GM12878 (cell line): ENCODE data around the gene PLEKHM3. TPM values are rescaled to one million over a fixed set of nuclear protein-coding genes. Genes with fewer than 3 reads are reported as not detected.

Source experiments
- ATAC-seq: fragments of 200-7000 bp; cut with Tn5 transposase; 3 replicates; pipeline ENCODE4 v1.9.1; 2020; ENCODE audit warnings: mild to moderate bottlenecking, moderate library complexity
- BruUV-seq: library from RNA; stranded (reverse); fragments of 400-500 nt; replicated peaks from 2 replicates; lab custom pipeline; 2021; lab: Mats Ljungman, UMichigan
- CTCF ChIA-PET: fragments of 300-600 bp; sonication (Branson Sonifier 250); formaldehyde crosslinking; extraction: SDS; loops from one replicate; lab custom pipeline; 2021; ENCODE audit warnings: inconsistent platforms; lab: Yijun Ruan, JAX
- POLR2A ChIA-PET: fragments of 350-600 bp; formaldehyde crosslinking; extraction: SDS; loops from one replicate; lab custom pipeline; 2021; ENCODE audit warnings: inconsistent platforms; lab: Charles Lee
- RAD21 ChIA-PET: fragments of 300-600 bp; sonication (Branson Sonifier 250); formaldehyde crosslinking; loops from one replicate; lab custom pipeline; 2023; ENCODE audit warnings: antibody characterized with exemption; ENCODE audit not compliant: unreplicated experiment; lab: Charles Lee
- SMC1A ChIA-PET: fragments of 300-600 bp; sonication (Branson Sonifier 250); formaldehyde crosslinking; loops from one replicate; lab custom pipeline; 2023; ENCODE audit not compliant: unreplicated experiment, uncharacterized antibody; lab: Charles Lee
- DNase-seq: peaks from one replicate; pipeline ENCODE4 v3.0.0-alpha.2; 2011; ENCODE audit warnings: low read depth, low spot score
- FAIRE-seq: peaks from 3 replicates; lab custom pipeline; 2011; peaks lifted over from hg19 to GRCh38; lab: Jason Lieb, UNC
- H2AFZ ChIP-seq: 2 replicates; pipeline ENCODE4 v1.6.0; 2011; ENCODE audit warnings: low read depth, low read length, control low read depth; ENCODE audit not compliant: control insufficient read depth
- H3K27ac ChIP-seq: 2 replicates; pipeline ENCODE4 v1.5.1; 2011; ENCODE audit warnings: control low read depth; ENCODE audit not compliant: control insufficient read depth, insufficient read depth
- H3K27me3 ChIP-seq, 2 experiments: replicated peaks in 1 of 2; 2 replicates each; pipeline versions ENCODE4 v1.6.0 to v1.6.1; 2011; ENCODE audit warnings: low read length in 1 of 2; ENCODE audit not compliant: control insufficient read depth in 2 of 2, insufficient read depth in 2 of 2
- H3K36me3 ChIP-seq, 2 experiments: 2 replicates each; pipeline ENCODE4 v1.5.1; 2011; ENCODE audit warnings: low read length in 1 of 2; ENCODE audit not compliant: control insufficient read depth in 2 of 2, insufficient read depth in 2 of 2
- H3K4me1 ChIP-seq: 2 replicates; pipeline ENCODE4 v1.6.1; 2011; ENCODE audit warnings: mild to moderate bottlenecking, low read length, moderate library complexity, mixed read lengths; ENCODE audit not compliant: control insufficient read depth, insufficient read depth
- H3K4me2 ChIP-seq: 2 replicates; pipeline ENCODE4 v1.6.0; 2011; ENCODE audit warnings: control low read depth; ENCODE audit not compliant: control insufficient read depth, insufficient read depth
- H3K4me3 ChIP-seq: fragments of 200-600 bp; sonication (generic); 2 replicates; pipeline ENCODE4 v1.5.1; 2016
- H3K79me2 ChIP-seq: 2 replicates; pipeline ENCODE4 v1.6.0; 2011; ENCODE audit warnings: low read length; ENCODE audit not compliant: control insufficient read depth, insufficient read depth
- H3K9ac ChIP-seq: 2 replicates; pipeline ENCODE4 v1.8.0; 2011; ENCODE audit warnings: low read length, control low read depth, mixed read lengths; ENCODE audit not compliant: control insufficient read depth, insufficient read depth
- H3K9me3 ChIP-seq: replicated peaks from 3 replicates; pipeline ENCODE4 v1.5.1; 2011; ENCODE audit warnings: mild to moderate bottlenecking, low read length; ENCODE audit not compliant: control insufficient read depth, insufficient read depth
- H4K20me1 ChIP-seq: 2 replicates; pipeline ENCODE4 v1.6.0; 2011; ENCODE audit not compliant: control insufficient read depth, insufficient read depth
- CREM ChIP-seq: IDR thresholded peaks from 2 replicates; pipeline ENCODE4 v1.6.1; 2014; ENCODE audit warnings: antibody characterized with exemption, low read depth
- FOS ChIP-seq: IDR thresholded peaks from 3 replicates; pipeline ENCODE4 v1.6.1; 2011; ENCODE audit warnings: borderline replicate concordance; ENCODE audit not compliant: insufficient read length; ENCODE audit errors: extremely low read depth
- IKZF1 ChIP-seq: fragments of 450-650 bp; conservative IDR thresholded peaks from 2 replicates; pipeline ENCODE4 v1.6.1; 2017; ENCODE audit warnings: antibody characterized with exemption, mild to moderate bottlenecking
- PAX5 ChIP-seq: IDR thresholded peaks from 2 replicates; pipeline ENCODE4 v1.6.1; 2011; ENCODE audit warnings: low read depth, low read length, borderline replicate concordance
- RBBP5 ChIP-seq: fragments of 200-600 bp; sonication (generic); conservative IDR thresholded peaks from 2 replicates; pipeline ENCODE4 v1.6.1; 2016
- SMARCA5 ChIP-seq: fragments of 450-650 bp; IDR thresholded peaks from 2 replicates; pipeline ENCODE4 v1.6.1; 2017; ENCODE audit warnings: mild to moderate bottlenecking
- SUZ12 ChIP-seq: fragments of 200-600 bp; sonication (generic); IDR thresholded peaks from one replicate; pipeline ENCODE4 v1.6.1; 2018; ENCODE audit warnings: antibody characterized with exemption, mild to moderate bottlenecking; ENCODE audit not compliant: unreplicated experiment
- WGBS: methylation state at CpG from one replicate; pipeline ENCODE4 v1.1.6; 2016; ENCODE audit warnings: low lambda C conversion rate; ENCODE audit not compliant: insufficient replicate concordance, insufficient coverage; ENCODE audit errors: missing lambda C conversion rate; 5-methylcytosine and 5-hydroxymethylcytosine counted together
- in situ Hi-C: fragments of 300-500 bp; cut with MboI; formaldehyde crosslinking; loops from 9 replicates; pipeline ENCODE4 v1.14.3; 2018; ENCODE audit warnings: mixed read lengths
- intact Hi-C: fragments of 100-400 bp; cut with micrococcal nuclease; formaldehyde crosslinking; loops from one replicate; pipeline ENCODE4 v1.14.2; 2022; ENCODE audit not compliant: unreplicated experiment
- polyA plus RNA-seq, 11 experiments: library from polyadenylated mRNA; depleted of rRNA in 4 of 11; unstranded in 6 of 11; stranded (reverse) in 5 of 11; fragments of >200 nt; fragmentation: Nextera tagmentation in 4 of 11; fragmentation: Illumina TruSeq in 1 of 11; extraction: Ambion mirVana in 4 of 11; extraction: Trizol in 1 of 11; gene quantifications; 1 replicate in 1 of 11; 2 replicates in 10 of 11; pipeline versions ENCODE4 v1.2.1 to v1.2.3, GENCODE V29; 2011 to 2016; ENCODE audit warnings: inconsistent platforms in 2 of 11, missing spikeins in 2 of 11, low read depth in 1 of 11
- total RNA-seq, 4 experiments: library from RNA; depleted of rRNA in 3 of 4; stranded (reverse); fragments of >200 nt in 3 of 4; fragmentation: Illumina TruSeq in 1 of 4; extraction: Trizol in 1 of 4; gene quantifications; 2 replicates each; pipeline versions ENCODE4 v1.2.1 to v1.2.3, GENCODE V29; 2013 to 2021

The PLEKHM3 gene
- total and polyA plus RNA-seq, 10 of the 15 experiments (the other 5 are each of a cell fraction or from before 2014, with no cell fraction given): 1.4 to 5.6 (median 3.0) TPM

GRCh38 chr2:207935991-207936370 lies 89.3 kb downstream of the PLEKHM3 start:
- in situ Hi-C loops (no loop called here), intact Hi-C loops (no loop called here)
- no peak overlapping the region for H3K4me2 ChIP-seq
- no peaks in the 10 kb centered on the region for H3K79me2 ChIP-seq
- BruUV-seq: no TSS peak
- H3K27ac ChIP-seq: no peak overlapping the region
- ChIA-PET SMC1A (interaction anchor here (0.8 to 3.2 kb wide), 7 partner anchors 10 to 65 kb away, joined by 3 to 14 read pairs (median 5); no protein-coding TSS in a partner anchor), CTCF (interaction anchor here (1.5 kb wide), 1 partner anchor 190 kb away, joined by 4 read pairs; no protein-coding TSS in a partner anchor), RAD21 (interaction anchor here (0.5 to 1.0 kb wide), 2 partner anchors 35 to 110 kb away, joined by 3 to 4 read pairs; no protein-coding TSS in a partner anchor), POLR2A (no interaction called here)
- H3K4me3 ChIP-seq: no peak overlapping the region
- no peaks in the 10 kb centered on the region for H3K27me3 ChIP-seq
- H4K20me1 ChIP-seq: no peaks in the 10 kb centered on the region
- no peaks in the 10 kb centered on the region for H3K4me1 ChIP-seq
- ATAC-seq: no peak
- 83% methylated on average over 4 of the region's 4 CpGs for WGBS
- no peak for TF ChIP-seq SMARCA5
- no peak for TF ChIP-seq SUZ12
- no peak for TF ChIP-seq PAX5
- TF ChIP-seq CREM: no peak
- TF ChIP-seq IKZF1: no peak
- TF ChIP-seq FOS: no peak
- no peak for TF ChIP-seq RBBP5
- no peak overlapping the region for H3K9ac ChIP-seq
- H3K36me3 ChIP-seq: no peaks in the 10 kb centered on the region
- no peak for DNase-seq
- H3K9me3 ChIP-seq: no peaks in the 10 kb centered on the region
- FAIRE-seq: no peak
- H2AFZ ChIP-seq: no peak overlapping the region
